HCT116 (cell line): Measurements from ENCODE around the gene WNK3. TPM values are rescaled to one million over a fixed set of nuclear protein-coding genes. Genes with fewer than 3 reads are reported as not detected.

ENCODE experiments used
- ATAC-seq: fragments of 200-7000 bp; cut with Tn5 transposase; 2 replicates; pipeline ENCODE4 v1.9.1; 2020; ENCODE audit warnings: mild to moderate bottlenecking, moderate library complexity
- BruUV-seq: library from RNA; stranded (reverse); fragments of 400-500 nt; replicated peaks from 2 replicates; lab custom pipeline; 2021; lab: Mats Ljungman, UMichigan
- CTCF ChIA-PET: fragments of 300-600 bp; sonication (Branson Sonifier 250); formaldehyde crosslinking; loops from one replicate; lab custom pipeline; 2021; ENCODE audit warnings: antibody characterized with exemption; lab: Charles Lee
- POLR2A ChIA-PET: fragments of 300-600, 350-600 bp; sonication (Branson Sonifier 250); formaldehyde crosslinking; loops from one replicate; lab custom pipeline; 2021; ENCODE audit warnings: antibody characterized with exemption; lab: Charles Lee
- RAD21 ChIA-PET, 2 experiments: fragments of 300-600 bp; sonication (Branson Sonifier 250); formaldehyde crosslinking; loops; one replicate each; lab custom pipeline; 2023; ENCODE audit warnings: low total read pairs in 2 of 2; ENCODE audit not compliant: uncharacterized antibody in 2 of 2, unreplicated experiment in 2 of 2, low non-redundant PET in 1 of 2; lab: Charles Lee
- DNase-seq: peaks from one replicate; pipeline ENCODE4 v3.0.0-alpha.2; 2010; ENCODE audit warnings: low read depth, low spot score
- H2AFZ ChIP-seq: fragments of 200-600 bp; shearing (Covaris generic), sonication (generic); 2 replicates; pipeline ENCODE4 v1.6.1; 2017; ENCODE audit warnings: low read depth, mixed run types, mixed read lengths, antibody characterized with exemption, low read length; ENCODE audit not compliant: poor library complexity, severe bottlenecking
- H3K27ac ChIP-seq: 2 replicates; pipeline ENCODE4 v1.5.1; 2012; ENCODE audit warnings: low read depth, low read length
- H3K27me3 ChIP-seq: fragments of 200-600 bp; sonication (generic); 2 replicates; pipeline ENCODE4 v1.6.1; 2016; ENCODE audit warnings: mixed run types, low read length, mixed read lengths; ENCODE audit not compliant: insufficient read depth
- H3K36me3 ChIP-seq, 2 experiments: fragments of 200-500 bp in 1 of 2; fragments of 200-600 bp in 1 of 2; sonication (Bioruptor generic) in 1 of 2; sonication (generic) in 1 of 2; 2 replicates each; pipeline versions ENCODE4 v1.5.1 to v1.6.1; 2014 to 2016; ENCODE audit warnings: low read length in 2 of 2, inconsistent platforms in 1 of 2, mixed read lengths in 1 of 2, mixed run types in 1 of 2; ENCODE audit not compliant: insufficient read depth in 2 of 2, control insufficient read depth in 1 of 2
- H3K4me1 ChIP-seq, 2 experiments: fragments of 200-600 bp in 1 of 2; sonication (generic) in 1 of 2; 2 replicates each; pipeline versions ENCODE4 v1.5.1 to v1.6.1; 2012 to 2017; ENCODE audit warnings: low read length in 2 of 2, inconsistent platforms in 1 of 2, mild to moderate bottlenecking in 1 of 2, mixed read lengths in 1 of 2, mixed run types in 1 of 2, moderate library complexity in 1 of 2; ENCODE audit not compliant: insufficient read depth in 2 of 2, control insufficient read depth in 1 of 2
- H3K4me2 ChIP-seq: fragments of 200-600 bp; sonication (generic); 2 replicates; pipeline ENCODE4 v1.6.1; 2017; ENCODE audit warnings: mixed run types, low read length, mixed read lengths
- H3K4me3 ChIP-seq, 2 experiments: fragments of 200-600 bp in 1 of 2; sonication (generic) in 1 of 2; replicated peaks in 1 of 2; 2 replicates each; pipeline ENCODE4 v1.5.1; 2011 to 2016; ENCODE audit warnings: low read length in 2 of 2, control low read depth in 1 of 2, low read depth in 1 of 2, mild to moderate bottlenecking in 1 of 2, mixed read lengths in 1 of 2, mixed run types in 1 of 2
- H3K79me2 ChIP-seq: fragments of 200-600 bp; sonication (generic); 2 replicates; pipeline ENCODE4 v1.6.1; 2017; ENCODE audit warnings: mild to moderate bottlenecking, mixed run types, low read length, moderate library complexity, mixed read lengths; ENCODE audit not compliant: insufficient read depth
- H3K9ac ChIP-seq: fragments of 200-600 bp; sonication (generic); 2 replicates; pipeline ENCODE4 v1.6.1; 2016; ENCODE audit warnings: low read length, mixed read lengths
- H3K9me2 ChIP-seq: fragments of 200-600 bp; sonication (generic), shearing (Covaris generic); 2 replicates; pipeline ENCODE4 v1.6.1; 2017; ENCODE audit warnings: mixed run types, mild to moderate bottlenecking, moderate library complexity; ENCODE audit not compliant: insufficient read depth
- H3K9me3 ChIP-seq, 2 experiments: fragments of 200-500 bp in 1 of 2; fragments of 200-600 bp in 1 of 2; sonication (Bioruptor generic) in 1 of 2; sonication (generic) in 1 of 2; 2 replicates each; pipeline ENCODE4 v1.6.1; 2014 to 2017; ENCODE audit warnings: low read length in 2 of 2, mixed read lengths in 2 of 2, inconsistent platforms in 1 of 2, low read depth in 1 of 2, mild to moderate bottlenecking in 1 of 2, mixed run types in 1 of 2, moderate library complexity in 1 of 2; ENCODE audit not compliant: control insufficient read depth in 1 of 2, insufficient read depth in 1 of 2
- H4K20me1 ChIP-seq: fragments of 200-600 bp; sonication (generic), shearing (Covaris generic); 2 replicates; pipeline ENCODE4 v1.6.1; 2017; ENCODE audit warnings: mixed run types, mild to moderate bottlenecking, moderate library complexity; ENCODE audit not compliant: insufficient read depth
- EGR1 ChIP-seq: IDR thresholded peaks from 2 replicates; pipeline ENCODE4 v1.6.1; 2012; ENCODE audit warnings: low read depth
- EZH2 ChIP-seq: fragments of 200-600 bp; sonication (generic); IDR thresholded peaks from 2 replicates; pipeline ENCODE4 v1.6.1; 2017; ENCODE audit warnings: antibody characterized with exemption, mixed run types
- JUND ChIP-seq: IDR thresholded peaks from 2 replicates; pipeline ENCODE4 v1.6.1; 2012
- POLR2AphosphoS5 ChIP-seq: IDR thresholded peaks from 2 replicates; pipeline ENCODE4 v1.6.1; 2011; ENCODE audit warnings: mild to moderate bottlenecking, low read depth, low read length, moderate library complexity
- RAD21 ChIP-seq: IDR thresholded peaks from 2 replicates; pipeline ENCODE4 v1.6.1; 2012; ENCODE audit warnings: low read depth, mild to moderate bottlenecking
- SIN3A ChIP-seq: IDR thresholded peaks from 2 replicates; pipeline ENCODE4 v1.6.1; 2012; ENCODE audit warnings: low read depth
- SP1 ChIP-seq: IDR thresholded peaks from 2 replicates; pipeline ENCODE4 v1.6.1; 2012; ENCODE audit warnings: low read depth
- ZFX ChIP-seq: fragments of 450-650 bp; IDR thresholded peaks from 2 replicates; pipeline ENCODE4 v1.6.1; 2017
- ZNF274 ChIP-seq: fragments of 200-500 bp; sonication (Bioruptor generic); IDR thresholded peaks from 2 replicates; pipeline ENCODE4 v1.6.1; 2014; ENCODE audit warnings: mild to moderate bottlenecking, low read depth, low read length, inconsistent platforms
- intact Hi-C: fragments of 100-400 bp; cut with micrococcal nuclease; formaldehyde crosslinking; loops from 2 replicates; pipeline ENCODE4 v1.10.0; 2022
- total RNA-seq: library from RNA; stranded (reverse); gene quantifications from one replicate; pipeline ENCODE4 v1.2.1, GENCODE V29; 2021; ENCODE audit not compliant: unreplicated experiment
- TF ChIP-seq, protein P1 (sequence below): IDR thresholded peaks from 2 replicates; pipeline ENCODE4 v1.6.1; 2012
- TF ChIP-seq, protein P2 (sequence below): IDR thresholded peaks from 2 replicates; pipeline ENCODE4 v1.6.1; 2011; ENCODE audit warnings: mild to moderate bottlenecking, low read length, moderate library complexity; ENCODE audit not compliant: insufficient replicate concordance; ENCODE audit errors: extremely low read depth
- TF ChIP-seq, protein P3 (sequence below): IDR thresholded peaks from 2 replicates; pipeline ENCODE4 v1.6.1; 2012

WNK3 gene
- total RNA-seq, 1 experiment from 2014 or later, result 0.05 TPM

GRCh38 chrX:54198262-54198661 lies 159.6 kb downstream of the WNK3 start:
- Histone ChIP-seq H3K36me3 (no peaks in the 10 kb centered on the region), H3K79me2 (no peaks in the 10 kb centered on the region), H3K27me3 (no peaks in the 10 kb centered on the region), H3K9ac (no peak overlapping the region), H3K9me3 (no peaks in the 10 kb centered on the region), H3K4me3 (no peak overlapping the region), H3K9me2 (no peaks in the 10 kb centered on the region), H3K4me1 (no peaks in the 10 kb centered on the region), H3K27ac (no peak overlapping the region), H4K20me1 (no peaks in the 10 kb centered on the region), H3K4me2 (no peak overlapping the region), H2AFZ (no peak overlapping the region)
- intact Hi-C loops, result no loop called here
- DNase-seq (no peak), ATAC-seq (no peak)
- no peak for TF ChIP-seq EZH2
- TF ChIP-seq EGR1, result no peak
- TF ChIP-seq JUND, result no peak
- no peak for TF ChIP-seq SIN3A
- TF ChIP-seq SP1, result no peak
- TF ChIP-seq ZNF274, result no peak
- TF ChIP-seq POLR2AphosphoS5, result no peak
- no peak for TF ChIP-seq RAD21
- TF ChIP-seq, protein P1, sequence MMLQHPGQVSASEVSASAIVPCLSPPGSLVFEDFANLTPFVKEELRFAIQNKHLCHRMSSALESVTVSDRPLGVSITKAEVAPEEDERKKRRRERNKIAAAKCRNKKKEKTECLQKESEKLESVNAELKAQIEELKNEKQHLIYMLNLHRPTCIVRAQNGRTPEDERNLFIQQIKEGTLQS, result no peak
- TF ChIP-seq, protein P2, sequence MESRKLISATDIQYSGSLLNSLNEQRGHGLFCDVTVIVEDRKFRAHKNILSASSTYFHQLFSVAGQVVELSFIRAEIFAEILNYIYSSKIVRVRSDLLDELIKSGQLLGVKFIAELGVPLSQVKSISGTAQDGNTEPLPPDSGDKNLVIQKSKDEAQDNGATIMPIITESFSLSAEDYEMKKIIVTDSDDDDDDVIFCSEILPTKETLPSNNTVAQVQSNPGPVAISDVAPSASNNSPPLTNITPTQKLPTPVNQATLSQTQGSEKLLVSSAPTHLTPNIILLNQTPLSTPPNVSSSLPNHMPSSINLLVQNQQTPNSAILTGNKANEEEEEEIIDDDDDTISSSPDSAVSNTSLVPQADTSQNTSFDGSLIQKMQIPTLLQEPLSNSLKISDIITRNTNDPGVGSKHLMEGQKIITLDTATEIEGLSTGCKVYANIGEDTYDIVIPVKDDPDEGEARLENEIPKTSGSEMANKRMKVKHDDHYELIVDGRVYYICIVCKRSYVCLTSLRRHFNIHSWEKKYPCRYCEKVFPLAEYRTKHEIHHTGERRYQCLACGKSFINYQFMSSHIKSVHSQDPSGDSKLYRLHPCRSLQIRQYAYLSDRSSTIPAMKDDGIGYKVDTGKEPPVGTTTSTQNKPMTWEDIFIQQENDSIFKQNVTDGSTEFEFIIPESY, result no peak
- TF ChIP-seq, protein P3, sequence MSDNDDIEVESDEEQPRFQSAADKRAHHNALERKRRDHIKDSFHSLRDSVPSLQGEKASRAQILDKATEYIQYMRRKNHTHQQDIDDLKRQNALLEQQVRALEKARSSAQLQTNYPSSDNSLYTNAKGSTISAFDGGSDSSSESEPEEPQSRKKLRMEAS, result no peak
- TF ChIP-seq ZFX, result no peak
- ChIA-PET CTCF (no interaction called here), POLR2A (no interaction called here), RAD21 (no interaction called here)
- BruUV-seq, result no TSS peak
